GM21447 (cell line): ENCODE data around the gene ATP2A1.
"Not testable (repeated sequence)": the region's sequence is repeated elsewhere in the genome, so short reads cannot be mapped to it uniquely, and the experiment has no call there.

ENCODE experiments used
- ATAC-seq: cut with Tn5 transposase; IDR thresholded peaks from one replicate; pipeline ENCODE4 v1.9.1; 2021; ENCODE audit not compliant: unreplicated experiment

ATP2A1 gene

GRCh38 chr16:28905229-28905754 lies 27.0 kb downstream of the ATP2A1 start:
- no peak for ATAC-seq

DNA sequence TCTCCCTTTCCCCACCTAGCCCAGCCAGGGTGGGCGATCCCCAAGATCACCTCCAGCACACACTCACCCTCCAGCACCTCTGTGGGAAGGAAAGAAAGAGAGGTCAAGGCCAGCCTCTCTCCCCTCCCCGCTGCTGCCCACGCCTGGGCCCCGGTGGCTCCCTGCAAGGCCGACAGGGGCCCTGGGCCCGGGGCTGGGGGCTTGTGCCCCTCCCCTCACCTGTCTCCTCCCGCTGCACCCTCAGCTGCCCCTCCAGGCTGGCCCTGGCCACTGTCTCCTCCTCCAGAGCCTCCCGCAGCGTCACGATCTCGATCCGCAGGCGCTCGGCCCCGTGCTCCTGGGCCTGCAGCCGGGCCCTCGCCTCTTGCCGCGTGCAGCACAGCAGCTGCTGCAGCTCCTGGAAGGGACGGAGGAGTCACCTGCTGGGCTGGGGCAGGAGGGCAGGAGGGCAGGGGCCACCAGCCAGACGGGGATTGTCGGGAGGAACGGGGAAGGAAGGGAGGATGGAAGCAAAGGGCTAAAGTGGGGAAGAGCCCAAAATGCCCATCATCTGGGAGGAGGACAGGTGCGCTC lies 27.6 kb downstream of the ATP2A1 start:
- no peak for ATAC-seq

DNA sequence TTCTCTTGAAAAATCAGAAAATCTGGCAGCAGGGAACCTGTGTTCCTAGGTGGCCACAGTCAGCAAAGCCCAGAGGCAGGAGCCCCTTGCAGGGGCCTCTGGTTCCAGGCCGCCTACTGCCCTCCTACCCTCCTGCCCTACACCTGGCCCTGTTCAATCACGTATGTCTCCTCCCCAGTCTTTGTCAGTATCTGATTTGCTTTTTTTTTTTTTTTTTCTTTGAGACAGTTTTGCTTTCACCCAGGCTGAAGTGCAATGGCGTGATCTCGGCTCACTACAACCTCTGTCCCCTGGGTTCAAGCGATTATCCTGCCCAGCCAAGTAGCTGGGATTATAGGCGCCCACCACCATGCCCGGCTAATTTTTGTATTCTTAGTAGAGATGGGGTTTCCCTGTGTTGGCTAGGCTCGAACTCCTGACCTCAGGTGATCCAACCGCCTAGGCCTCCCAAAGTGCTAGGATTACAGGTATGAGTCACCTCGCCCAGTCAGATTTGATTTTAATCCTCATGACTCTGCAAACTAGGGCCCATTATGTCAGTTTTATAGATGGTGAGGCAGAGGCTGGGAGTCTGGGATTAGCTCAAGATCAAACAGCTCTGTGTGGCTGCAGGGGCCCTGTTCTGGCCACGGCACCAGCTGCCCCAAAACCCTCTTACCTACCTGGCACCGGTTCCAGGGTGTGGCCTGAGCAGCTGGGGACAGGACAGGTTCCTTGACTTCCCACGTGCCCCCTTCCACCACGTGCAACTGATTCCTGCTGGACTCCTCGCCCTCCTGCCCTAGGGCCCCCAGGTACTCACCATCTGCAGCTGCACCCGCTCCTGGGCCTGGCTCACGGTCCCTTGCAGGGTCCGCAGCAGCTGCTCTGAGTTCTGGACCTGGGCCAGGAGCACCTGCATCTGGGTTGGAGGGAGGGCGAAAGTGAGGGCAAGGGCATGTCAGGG lies 32.1 kb downstream of the ATP2A1 start:
- ATAC-seq, result no peak

DNA sequence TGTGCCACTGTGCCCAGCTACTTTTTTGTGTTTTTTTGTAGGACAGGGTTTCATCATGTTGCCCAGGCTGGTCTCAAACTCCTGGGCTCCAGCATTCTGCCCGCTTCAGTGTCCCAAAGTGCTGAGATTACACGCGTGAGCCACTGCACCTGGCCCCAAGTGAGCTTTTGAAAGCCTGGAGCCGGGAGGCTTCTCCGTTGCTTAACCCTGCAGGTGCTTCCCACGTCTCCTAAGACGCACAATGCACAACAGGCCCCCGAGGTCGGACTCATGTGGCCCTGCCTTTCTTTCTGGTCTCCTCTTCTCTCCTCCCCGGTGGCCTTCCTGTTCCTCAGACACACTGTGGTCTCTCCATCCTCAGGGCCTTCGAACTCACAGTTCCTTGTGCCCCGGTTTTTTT lies 34.3 kb downstream of the ATP2A1 start:
- ATAC-seq, result no peak

DNA sequence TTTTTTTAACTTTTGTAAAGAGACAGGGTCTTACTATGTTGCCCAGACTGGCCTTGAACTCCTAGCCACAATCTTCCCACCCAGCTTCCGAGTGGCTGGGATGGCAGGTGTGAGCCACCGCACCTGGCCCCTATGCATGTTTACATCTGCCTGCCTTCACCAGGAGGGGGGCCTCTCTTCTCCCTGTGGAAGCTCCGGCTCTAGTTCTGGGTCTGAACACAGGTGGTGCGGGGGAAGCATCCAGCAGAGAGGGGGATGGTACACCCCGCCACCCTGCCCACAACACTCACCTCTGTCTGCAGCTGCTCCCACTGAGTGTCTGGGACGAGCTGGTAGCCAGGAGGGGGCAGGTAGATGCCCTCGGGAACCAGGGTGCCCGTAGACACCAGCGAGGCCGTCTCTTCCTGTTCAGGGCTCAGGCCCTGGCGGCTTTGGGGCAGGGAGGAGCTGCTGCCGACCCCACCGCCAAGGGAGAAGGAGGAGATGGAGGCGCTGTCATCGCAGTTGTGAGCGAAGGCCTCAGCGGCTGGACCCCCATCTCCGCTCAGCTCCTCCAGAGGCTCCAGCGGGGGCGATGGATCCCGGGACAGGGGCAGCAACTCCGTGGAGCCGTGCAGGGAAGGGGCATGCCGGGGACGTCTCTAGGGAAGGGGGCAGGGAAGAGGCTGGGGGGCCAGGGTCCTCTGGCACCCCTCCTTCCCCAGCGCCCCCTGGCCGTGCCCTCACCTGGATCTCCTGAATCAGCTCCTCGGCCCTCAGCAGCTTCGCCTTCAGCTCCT lies 35.8 kb downstream of the ATP2A1 start:
- ATAC-seq, result no peak

- no peak for ATAC-seq
Measured at GRCh38 chr16:28915181-28915580, 36.9 kb downstream of the ATP2A1 start.

DNA sequence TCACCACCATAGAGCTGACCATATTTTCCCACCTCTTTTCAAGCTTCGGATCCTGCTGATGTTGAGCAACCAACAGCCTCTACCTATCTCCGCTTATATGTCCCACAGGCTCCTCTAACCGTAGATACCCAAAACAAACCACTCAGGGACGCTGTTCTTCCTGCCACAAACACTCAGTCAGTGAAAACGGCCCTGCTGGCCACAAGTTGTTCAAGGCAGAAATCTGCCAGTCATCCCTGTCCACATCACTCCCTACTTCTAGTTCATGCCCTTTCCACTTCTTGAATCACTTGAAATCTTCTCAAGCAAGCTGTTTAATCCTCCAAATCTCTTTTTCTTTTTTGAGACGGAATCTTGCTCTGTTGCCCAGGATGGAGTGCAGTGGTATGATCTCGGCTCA lies 38.8 kb downstream of the ATP2A1 start:
- ATAC-seq, result no peak

- no peak for ATAC-seq
Measured at GRCh38 chr16:28918698-28919097, 40.4 kb downstream of the ATP2A1 start.

DNA sequence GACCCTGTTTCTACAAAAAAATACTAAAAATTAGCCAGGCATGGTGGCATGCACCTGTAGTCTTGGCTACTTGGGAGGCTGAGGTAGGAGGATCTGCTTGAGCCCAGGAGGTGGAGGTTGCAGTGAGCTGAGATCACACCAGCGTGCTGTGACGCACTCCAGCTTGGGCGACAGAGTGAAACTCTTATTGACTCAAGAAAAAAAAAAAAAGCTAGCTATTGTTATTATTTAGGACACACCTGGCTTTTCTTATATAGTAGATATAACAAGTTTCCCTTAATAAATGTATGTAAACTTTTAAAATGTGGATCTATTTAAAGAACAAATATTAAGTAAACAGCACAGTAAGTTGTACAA lies 44.9 kb downstream of the ATP2A1 start:
- no peak for ATAC-seq

- ATAC-seq, result peak; percentile 59
Measured at GRCh38 chr16:28923652-28924398, 45.5 kb downstream of the ATP2A1 start.

GRCh38 chr16:28924399-28924761 lies 46.1 kb downstream of the ATP2A1 start:
- no peak for ATAC-seq

GRCh38 chr16:28924762-28925385 lies 46.6 kb downstream of the ATP2A1 start, which contains the start of gene RABEP2:
Gene RABEP2, minus strand, starts transcription at chr16:28925238. Its CDS starts 75 bp downstream, at chr16:28925163.
- ATAC-seq, result peak; percentile 49

DNA sequence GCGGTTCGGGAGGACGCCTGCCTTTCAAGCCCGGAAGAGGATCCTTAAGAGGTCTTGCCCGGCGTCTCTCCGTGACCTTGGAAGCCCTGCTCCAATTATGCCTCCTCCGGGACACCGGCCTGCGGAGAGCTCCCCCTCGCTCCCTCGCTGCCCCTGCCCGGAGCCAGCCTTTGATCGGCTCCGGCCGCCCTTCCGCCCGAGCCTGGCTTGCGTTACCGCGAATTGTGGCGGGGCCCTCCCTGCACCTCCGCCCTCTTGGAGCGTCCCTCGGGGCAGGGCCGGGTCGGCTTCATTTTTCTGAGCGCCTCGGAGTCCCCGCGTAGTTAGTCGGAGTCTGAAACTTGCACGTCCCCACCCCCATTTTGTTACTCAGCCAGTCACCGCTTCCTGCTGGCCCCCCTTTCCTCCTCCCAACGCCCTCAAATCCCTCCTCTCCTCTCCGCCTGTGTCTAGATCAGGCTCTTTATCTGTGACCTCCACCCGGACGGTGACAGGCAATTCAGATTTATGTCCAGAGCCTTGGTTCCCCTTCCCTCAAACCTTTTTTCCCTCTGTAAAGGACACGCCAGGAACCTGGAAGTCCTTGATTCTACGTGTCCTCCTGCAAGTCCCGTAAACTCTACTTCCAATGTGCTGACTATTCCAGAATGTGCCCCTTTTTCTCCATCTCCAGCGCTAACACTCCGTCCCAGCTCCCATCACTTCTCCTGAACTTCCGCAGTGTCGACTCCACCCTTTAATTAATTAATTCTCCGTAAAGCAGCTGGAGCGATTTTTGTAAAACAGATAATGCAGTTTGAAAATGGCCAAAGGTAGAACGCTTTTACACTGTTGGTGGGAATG lies 47.3 kb downstream of the ATP2A1 start:
- peak; percentile 19 for ATAC-seq

DNA sequence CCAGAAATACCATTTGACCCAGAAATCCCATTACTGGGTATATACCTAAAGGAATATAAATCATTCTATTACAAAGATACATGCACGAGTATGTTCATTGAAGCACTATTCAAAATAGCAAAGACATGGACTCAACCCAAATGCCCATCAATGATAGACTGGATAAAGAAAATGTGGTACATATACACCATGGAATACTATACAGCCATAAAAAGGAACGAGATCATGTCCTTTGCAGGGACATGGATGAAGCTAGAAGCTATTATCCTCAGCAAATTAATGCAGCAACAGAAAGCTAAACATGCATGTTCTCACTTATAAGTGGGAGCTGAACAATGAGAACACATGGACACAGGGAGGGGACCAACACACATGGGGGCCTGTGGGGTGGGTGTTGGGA lies 48.0 kb downstream of the ATP2A1 start:
- ATAC-seq, result not testable (repeated sequence)

DNA sequence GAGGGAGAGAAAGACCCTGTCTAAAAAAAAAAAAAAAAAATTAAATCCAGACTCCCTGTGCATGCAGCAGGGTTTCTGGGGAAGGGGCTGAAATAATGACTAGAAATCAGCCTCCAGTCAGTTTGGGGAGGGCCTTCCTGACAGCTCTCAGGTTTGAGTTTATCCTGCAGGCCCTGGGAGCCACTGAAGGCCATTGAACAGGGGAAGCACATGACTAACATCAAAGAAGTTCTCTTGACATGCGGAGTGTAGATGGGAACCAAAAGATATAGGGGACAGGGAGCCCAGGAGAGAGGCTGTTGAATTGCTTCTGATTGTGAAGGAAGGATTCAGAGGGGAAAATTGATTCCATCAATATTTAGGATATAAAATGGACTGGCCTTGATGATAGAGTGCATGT lies 49.5 kb downstream of the ATP2A1 start:
- ATAC-seq, result no peak

DNA sequence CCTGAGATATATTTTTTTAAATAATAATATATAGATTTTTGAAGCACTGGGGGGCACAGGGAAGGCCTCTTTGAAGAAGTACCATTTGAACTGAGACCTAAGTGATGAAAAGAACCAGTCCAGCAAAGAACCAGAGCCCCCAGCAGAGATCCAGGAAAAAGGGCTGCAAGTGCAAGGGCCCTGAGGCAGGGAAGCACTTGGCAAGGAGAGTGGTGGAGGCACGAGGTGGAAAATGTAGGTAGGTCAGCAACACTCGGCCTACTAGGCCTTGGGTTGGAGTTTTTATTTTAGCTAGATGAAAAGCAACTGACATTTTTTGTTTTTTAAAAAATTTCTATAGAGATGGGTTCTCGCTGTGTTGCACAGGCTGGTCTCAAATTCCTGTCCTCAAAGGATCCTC lies 51.9 kb downstream of the ATP2A1 start:
- no peak for ATAC-seq

DNA sequence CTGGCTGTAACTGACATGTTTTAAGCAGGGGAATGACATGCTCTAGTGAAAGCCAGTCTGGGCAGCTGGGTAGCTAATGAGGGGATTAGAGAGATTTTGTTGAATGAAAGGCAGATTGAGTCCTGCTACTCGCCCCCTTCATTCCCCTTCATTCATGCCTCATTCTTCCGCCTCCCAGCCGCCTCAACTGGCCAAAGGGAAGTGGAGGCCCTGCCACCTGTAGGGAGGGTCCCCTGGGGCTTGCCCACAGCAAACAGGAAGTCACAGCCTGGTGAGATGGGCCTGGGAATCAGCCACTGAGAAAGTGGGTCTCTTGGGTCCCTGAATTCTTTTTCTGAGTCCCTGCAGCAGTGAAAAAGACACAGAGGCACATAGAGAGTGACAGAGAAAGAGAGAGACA lies 52.4 kb downstream of the ATP2A1 start:
- no peak for ATAC-seq

- no peak for ATAC-seq
Measured at GRCh38 chr16:28931801-28932225, 53.5 kb downstream of the ATP2A1 start, which contains the start of gene CD19. Gene CD19, plus strand, starts transcription at chr16:28931971. Its CDS starts 30 bp downstream, at chr16:28932001.
